Measurements from ENCODE around the gene BRAT1.

DNA sequence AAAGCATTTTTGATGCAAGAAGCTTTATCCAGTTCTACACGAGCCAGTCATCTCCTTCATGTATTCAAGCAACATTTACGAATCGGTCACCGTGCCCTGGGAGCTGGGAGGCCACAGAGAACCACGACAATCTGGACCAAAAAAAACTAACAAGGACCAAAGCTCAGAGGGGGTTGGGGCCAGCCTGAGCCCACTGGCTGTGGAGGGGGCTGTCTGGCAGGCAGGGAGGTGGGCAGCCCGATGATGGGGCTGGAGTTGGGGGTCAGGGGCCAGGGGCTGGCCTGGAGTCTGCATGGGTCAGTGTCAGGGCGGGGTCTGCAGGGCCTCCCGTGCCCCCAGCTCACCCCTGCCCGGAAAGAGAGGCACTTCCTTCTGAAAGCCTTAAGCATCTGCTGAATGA is 66.6 kb downstream of the BRAT1 start:
- TF ChIP-seq, protein P1, sequence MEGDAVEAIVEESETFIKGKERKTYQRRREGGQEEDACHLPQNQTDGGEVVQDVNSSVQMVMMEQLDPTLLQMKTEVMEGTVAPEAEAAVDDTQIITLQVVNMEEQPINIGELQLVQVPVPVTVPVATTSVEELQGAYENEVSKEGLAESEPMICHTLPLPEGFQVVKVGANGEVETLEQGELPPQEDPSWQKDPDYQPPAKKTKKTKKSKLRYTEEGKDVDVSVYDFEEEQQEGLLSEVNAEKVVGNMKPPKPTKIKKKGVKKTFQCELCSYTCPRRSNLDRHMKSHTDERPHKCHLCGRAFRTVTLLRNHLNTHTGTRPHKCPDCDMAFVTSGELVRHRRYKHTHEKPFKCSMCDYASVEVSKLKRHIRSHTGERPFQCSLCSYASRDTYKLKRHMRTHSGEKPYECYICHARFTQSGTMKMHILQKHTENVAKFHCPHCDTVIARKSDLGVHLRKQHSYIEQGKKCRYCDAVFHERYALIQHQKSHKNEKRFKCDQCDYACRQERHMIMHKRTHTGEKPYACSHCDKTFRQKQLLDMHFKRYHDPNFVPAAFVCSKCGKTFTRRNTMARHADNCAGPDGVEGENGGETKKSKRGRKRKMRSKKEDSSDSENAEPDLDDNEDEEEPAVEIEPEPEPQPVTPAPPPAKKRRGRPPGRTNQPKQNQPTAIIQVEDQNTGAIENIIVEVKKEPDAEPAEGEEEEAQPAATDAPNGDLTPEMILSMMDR (IDR thresholded peaks at IDR 0.05), result no peak
- no peak for TF ChIP-seq POLR2A (IDR thresholded peaks at IDR 0.05)
